ENCODE measurements around the gene NRCAM.

The NRCAM gene

GRCh38 chr7:108423089-108423989 is 32.9 kb downstream of the NRCAM start:
- no peak for DNase-seq

- no peak for DNase-seq
Measured at GRCh38 chr7:108421720-108422331, 34.4 kb downstream of the NRCAM start.

GRCh38 chr7:108419961-108420908 is 36.0 kb downstream of the NRCAM start:
- no peak for DNase-seq

- peak; percentile 89 for DNase-seq
Measured at GRCh38 chr7:108418946-108419345, 37.3 kb downstream of the NRCAM start.

- DNase-seq = no peak
Measured at GRCh38 chr7:108417926-108418325, 38.3 kb downstream of the NRCAM start.

- DNase-seq = no peak
Measured at GRCh38 chr7:108417144-108417543, 39.1 kb downstream of the NRCAM start.

GRCh38 chr7:108415821-108416536 is 40.3 kb downstream of the NRCAM start:
- no peak for DNase-seq

- DNase-seq = no peak
Measured at GRCh38 chr7:108415084-108415483, 41.2 kb downstream of the NRCAM start.

- DNase-seq = no peak
Measured at GRCh38 chr7:108413782-108414492, 42.3 kb downstream of the NRCAM start.

- DNase-seq = no peak
Measured at GRCh38 chr7:108413337-108413736, 42.9 kb downstream of the NRCAM start.

- DNase-seq = no peak
Measured at GRCh38 chr7:108409146-108409545, 47.1 kb downstream of the NRCAM start.

GRCh38 chr7:108408296-108408991 is 47.8 kb downstream of the NRCAM start:
- DNase-seq = no peak

- DNase-seq = no peak
Measured at GRCh38 chr7:108407676-108408075, 48.6 kb downstream of the NRCAM start.

GRCh38 chr7:108406222-108406890 is 49.9 kb downstream of the NRCAM start:
- DNase-seq = no peak

GRCh38 chr7:108404509-108405420 is 51.5 kb downstream of the NRCAM start:
- no peak for DNase-seq

- no peak for DNase-seq
Measured at GRCh38 chr7:108403597-108404217, 52.5 kb downstream of the NRCAM start.

GRCh38 chr7:108402865-108403264 is 53.4 kb downstream of the NRCAM start:
- DNase-seq = no peak

- no peak for DNase-seq
Measured at GRCh38 chr7:108396080-108396479, 60.2 kb downstream of the NRCAM start.

GRCh38 chr7:108395426-108395825 is 60.8 kb downstream of the NRCAM start:
- no peak for DNase-seq

All from NCI-H524 treated with DMSO at 0.1 percent for 48 hours (cell line).